Bronchial epithelial cell (primary cell): Measurements from ENCODE around the gene ASB1. TPM values are rescaled to one million over a fixed set of nuclear protein-coding genes. Genes with fewer than 3 reads are reported as not detected.

Experiments used
- DNase-seq: peaks from one replicate; pipeline ENCODE4 v3.0.0-alpha.2; 2010; ENCODE audit warnings: low read depth
- FAIRE-seq: peaks from 2 replicates; lab custom pipeline; 2011; peaks lifted over from hg19 to GRCh38; lab: Jason Lieb, UNC
- H3K27me3 ChIP-seq: 2 replicates; pipeline ENCODE4 v1.5.1; 2011; ENCODE audit warnings: low read length; ENCODE audit not compliant: control insufficient read depth, insufficient read depth
- H3K36me3 ChIP-seq: 2 replicates; pipeline ENCODE4 v1.5.1; 2011; ENCODE audit warnings: low read length; ENCODE audit not compliant: control insufficient read depth, insufficient read depth
- H3K4me3 ChIP-seq: 2 replicates; pipeline ENCODE4 v1.5.1; 2011; ENCODE audit warnings: mild to moderate bottlenecking, low read depth, low read length, control low read depth
- CTCF ChIP-seq: IDR thresholded peaks from 2 replicates; pipeline ENCODE4 v1.5.1; 2011; ENCODE audit warnings: mild to moderate bottlenecking, moderate library complexity, low read length, control low read depth, inconsistent platforms; ENCODE audit not compliant: insufficient read depth, severe bottlenecking
- total RNA-seq: library from RNA; depleted of rRNA; stranded (reverse); fragments of >200 nt; gene quantifications from 2 replicates; pipeline ENCODE4 v1.2.1, GENCODE V29; 2014

The ASB1 gene
- total RNA-seq, 1 donor from 2014 or later = 41.9 TPM

GRCh38 chr2:238446371-238446770 lies 19.6 kb downstream of the ASB1 start:
- TF ChIP-seq CTCF = no peak
- FAIRE-seq (peak; percentile 13), DNase-seq (no peak)
- H3K36me3 ChIP-seq = peaks cover 35% of the 10 kb centered on the region
- H3K27me3 ChIP-seq = no peaks in the 10 kb centered on the region
- H3K4me3 ChIP-seq = no peak overlapping the region

DNA sequence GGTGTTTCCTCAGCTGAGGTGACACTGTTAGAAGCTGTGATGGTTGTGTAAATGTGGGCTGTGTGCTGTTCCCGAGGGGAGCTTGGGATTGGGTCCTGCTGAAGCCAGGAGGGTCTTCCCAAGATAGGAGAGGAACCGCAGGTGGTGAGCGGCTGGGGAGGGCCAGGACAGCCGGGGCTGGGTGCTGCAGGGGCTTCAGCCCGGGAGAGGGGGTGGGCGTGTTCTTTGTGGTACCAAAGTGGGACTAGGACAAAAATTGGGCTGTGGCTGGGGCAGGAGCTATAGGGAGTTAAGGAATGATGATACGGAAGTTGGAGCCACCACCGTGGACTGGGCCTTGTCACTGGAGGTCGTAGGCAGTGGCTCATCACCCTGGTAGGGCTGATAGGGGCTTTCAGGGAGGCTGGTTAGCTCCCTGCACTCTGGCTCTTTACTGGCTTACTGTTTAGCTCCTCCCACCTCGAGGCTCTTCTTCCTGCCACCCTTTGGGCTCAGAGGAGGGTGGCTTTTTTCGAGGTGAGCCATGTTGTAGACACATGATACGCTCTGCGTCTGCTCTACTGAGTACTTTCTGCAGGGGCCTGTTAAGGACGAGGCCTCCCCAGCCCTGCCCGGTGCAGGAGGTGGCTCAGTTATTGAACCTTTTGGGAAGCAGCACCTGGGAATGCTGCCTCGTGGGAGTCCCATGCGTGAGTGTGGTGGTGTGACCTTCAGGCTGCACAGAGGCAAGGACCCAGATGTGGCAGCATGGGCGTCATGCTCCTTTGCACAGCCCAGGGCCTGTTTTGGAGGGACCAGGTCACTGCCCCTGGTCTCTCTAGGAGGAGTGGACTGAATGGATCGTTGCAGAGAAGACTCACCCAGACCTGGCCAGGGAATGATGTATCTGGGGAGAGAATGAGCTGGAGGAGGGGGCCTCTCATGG lies 21.6 kb downstream of the ASB1 start:
- no peak overlapping the region for H3K4me3 ChIP-seq
- DNase-seq (no peak), FAIRE-seq (no peak)
- peaks cover 40% of the 10 kb centered on the region for H3K36me3 ChIP-seq
- no peak for TF ChIP-seq CTCF
- H3K27me3 ChIP-seq = no peaks in the 10 kb centered on the region

DNA sequence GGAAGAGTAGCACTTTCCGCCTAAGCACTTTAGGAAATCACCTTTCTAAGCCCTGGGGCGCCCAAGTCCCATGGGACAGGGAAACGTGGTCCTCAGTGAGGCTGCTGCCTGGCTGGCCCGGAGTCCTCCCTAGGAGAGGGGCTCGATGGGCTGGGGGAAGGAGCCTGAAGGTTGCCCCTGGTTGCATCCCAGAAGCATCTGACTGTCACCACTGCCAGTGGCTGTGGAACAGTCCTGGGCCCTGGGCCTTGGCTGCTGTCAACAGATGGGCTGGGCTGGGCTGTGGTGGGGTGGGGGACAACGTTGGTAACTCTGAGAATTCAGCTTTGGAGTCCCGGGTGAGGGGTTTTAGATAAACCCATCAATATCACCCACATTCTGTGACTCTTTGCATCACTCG lies 22.5 kb downstream of the ASB1 start:
- FAIRE-seq (no peak), DNase-seq (no peak)
- TF ChIP-seq CTCF = no peak
- no peak overlapping the region for H3K4me3 ChIP-seq
- peaks cover 38% of the 10 kb centered on the region for H3K36me3 ChIP-seq
- no peaks in the 10 kb centered on the region for H3K27me3 ChIP-seq

GRCh38 chr2:238449909-238450417 lies 23.2 kb downstream of the ASB1 start:
- no peak for FAIRE-seq
- TF ChIP-seq CTCF = no peak
- Histone ChIP-seq H3K36me3 (peaks cover 33% of the 10 kb centered on the region), H3K27me3 (no peaks in the 10 kb centered on the region), H3K4me3 (no peak overlapping the region)
- no peak for DNase-seq

GRCh38 chr2:238450440-238450861 lies 23.7 kb downstream of the ASB1 start:
- DNase-seq (no peak), FAIRE-seq (no peak)
- Histone ChIP-seq H3K27me3 (no peaks in the 10 kb centered on the region), H3K4me3 (no peak overlapping the region), H3K36me3 (peaks cover 33% of the 10 kb centered on the region)
- no peak for TF ChIP-seq CTCF
